Measurements from ENCODE around the gene HNRNPDL. TPM values are rescaled to one million over a fixed set of nuclear protein-coding genes. Genes with fewer than 3 reads are reported as not detected.

Gene HNRNPDL
- total RNA-seq, 4 donors from 2014 or later = 135 to 227 (median 154) TPM

DNA sequence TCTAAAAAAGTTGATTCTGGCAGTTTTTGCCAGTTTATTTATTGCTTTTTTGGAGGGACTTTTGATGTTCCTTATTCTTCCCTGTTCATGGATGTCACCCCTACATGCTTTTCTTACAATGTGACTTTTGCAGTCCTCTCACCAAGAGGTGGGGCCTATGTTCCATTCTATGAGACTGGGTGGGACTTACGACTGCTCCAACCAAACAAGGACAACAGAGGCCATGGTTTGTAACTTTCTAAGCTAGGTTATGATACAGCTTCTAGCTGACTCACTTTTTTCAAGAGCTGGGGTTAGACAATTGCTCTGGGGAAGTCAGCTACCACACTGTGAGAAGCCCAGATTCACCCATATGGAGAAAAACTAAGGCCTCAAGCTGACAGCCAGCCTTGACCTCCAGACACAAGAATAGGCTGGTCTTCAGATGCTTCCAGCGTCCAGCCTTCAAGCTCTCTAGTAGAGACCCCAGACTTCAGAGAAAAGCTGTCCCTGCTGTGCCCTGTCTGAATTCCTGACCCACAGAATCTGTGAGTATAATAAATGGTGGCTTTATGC, 39.6 kb upstream of the HNRNPDL start:
- TF ChIP-seq POLR2AphosphoS5 (IDR thresholded peaks at IDR 0.05) (no peak), POLR2A (IDR thresholded peaks at IDR 0.05; ENCODE audit: low read depth) (no peak), EP300 (IDR thresholded peaks at IDR 0.05) (no peak)
- TF ChIP-seq, protein P1, sequence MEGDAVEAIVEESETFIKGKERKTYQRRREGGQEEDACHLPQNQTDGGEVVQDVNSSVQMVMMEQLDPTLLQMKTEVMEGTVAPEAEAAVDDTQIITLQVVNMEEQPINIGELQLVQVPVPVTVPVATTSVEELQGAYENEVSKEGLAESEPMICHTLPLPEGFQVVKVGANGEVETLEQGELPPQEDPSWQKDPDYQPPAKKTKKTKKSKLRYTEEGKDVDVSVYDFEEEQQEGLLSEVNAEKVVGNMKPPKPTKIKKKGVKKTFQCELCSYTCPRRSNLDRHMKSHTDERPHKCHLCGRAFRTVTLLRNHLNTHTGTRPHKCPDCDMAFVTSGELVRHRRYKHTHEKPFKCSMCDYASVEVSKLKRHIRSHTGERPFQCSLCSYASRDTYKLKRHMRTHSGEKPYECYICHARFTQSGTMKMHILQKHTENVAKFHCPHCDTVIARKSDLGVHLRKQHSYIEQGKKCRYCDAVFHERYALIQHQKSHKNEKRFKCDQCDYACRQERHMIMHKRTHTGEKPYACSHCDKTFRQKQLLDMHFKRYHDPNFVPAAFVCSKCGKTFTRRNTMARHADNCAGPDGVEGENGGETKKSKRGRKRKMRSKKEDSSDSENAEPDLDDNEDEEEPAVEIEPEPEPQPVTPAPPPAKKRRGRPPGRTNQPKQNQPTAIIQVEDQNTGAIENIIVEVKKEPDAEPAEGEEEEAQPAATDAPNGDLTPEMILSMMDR (IDR thresholded peaks at IDR 0.05) = no peak
- no peaks in the 10 kb centered on the region for H3K27me3 ChIP-seq
- no peaks in the 10 kb centered on the region for H3K4me1 ChIP-seq
- peak; percentile 78 for DNase-seq (ENCODE audit: extremely low spot score)
- H3K36me3 ChIP-seq = no peaks in the 10 kb centered on the region
- 88% methylated on average over 2 of the region's 2 CpGs for WGBS
- no peak overlapping the region for H3K27ac ChIP-seq (replicated peaks in 1 of 4)
- no peak overlapping the region for H3K4me3 ChIP-seq
- intact Hi-C loops (cut with DNase I) = loop anchor here (10.0 kb wide), 1 partner anchor 265 kb away; no protein-coding TSS in a partner anchor
- no peaks in the 10 kb centered on the region for H3K9me3 ChIP-seq

DNA sequence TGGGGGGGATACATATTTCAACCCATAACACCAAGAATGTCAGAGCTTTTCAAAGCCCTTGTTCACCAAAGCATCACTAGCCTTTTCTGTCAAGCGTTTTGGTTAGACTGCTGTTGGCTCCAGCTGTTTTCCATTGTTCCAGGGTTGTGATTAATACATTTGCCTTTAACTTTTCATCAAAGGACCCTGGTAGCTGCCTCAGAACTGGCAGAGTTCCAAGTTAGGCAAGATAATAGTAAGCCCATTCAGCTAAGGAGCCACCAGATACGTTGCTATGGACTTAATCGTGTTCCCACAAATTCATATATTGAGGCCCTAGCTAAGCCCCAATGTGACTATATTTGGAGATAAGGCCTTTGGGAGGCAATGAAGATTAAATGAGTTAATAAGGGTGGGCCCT, 37.2 kb upstream of the HNRNPDL start:
- H3K36me3 ChIP-seq = no peaks in the 10 kb centered on the region
- no peaks in the 10 kb centered on the region for H3K27me3 ChIP-seq
- WGBS = 60% methylated on average over 3 of the region's 3 CpGs
- H3K4me3 ChIP-seq = no peak overlapping the region
- intact Hi-C loops (cut with DNase I) = loop anchor here (10.0 kb wide), 1 partner anchor 267 kb away; no protein-coding TSS in a partner anchor
- TF ChIP-seq POLR2A (IDR thresholded peaks at IDR 0.05; ENCODE audit: low read depth) (no peak), EP300 (IDR thresholded peaks at IDR 0.05) (no peak), POLR2AphosphoS5 (IDR thresholded peaks at IDR 0.05) (no peak)
- TF ChIP-seq, protein P1 (IDR thresholded peaks at IDR 0.05) = no peak
- no peak for DNase-seq (ENCODE audit: extremely low spot score)
- peaks cover 0 to 13% (median 8%) of the 10 kb centered on the region in 4 donors for H3K4me1 ChIP-seq
- H3K27ac ChIP-seq (replicated peaks in 1 of 4) = no peak overlapping the region
- H3K9me3 ChIP-seq = no peaks in the 10 kb centered on the region

DNA sequence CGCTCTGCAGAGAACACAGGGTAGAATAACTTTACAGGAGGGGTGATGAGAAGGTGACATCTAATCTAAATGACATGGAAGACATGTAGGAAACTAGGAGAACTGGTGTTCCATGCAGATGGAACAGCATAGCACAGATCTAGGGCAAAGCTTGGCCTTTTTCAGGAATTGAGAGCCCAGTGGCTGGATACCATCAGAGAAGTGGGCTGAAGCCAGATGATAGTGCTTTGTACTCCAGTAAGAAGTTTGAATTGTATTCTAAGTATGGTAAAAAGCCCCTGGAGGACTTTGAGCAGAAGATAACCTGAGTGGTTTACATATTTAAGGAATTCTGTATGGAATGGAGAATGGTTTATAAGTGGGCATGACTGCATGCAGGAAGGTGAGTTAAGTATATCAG, 33.0 kb upstream of the HNRNPDL start:
- H3K4me3 ChIP-seq = no peak overlapping the region
- WGBS = 97% methylated on average over 1 of the region's 1 CpG
- H3K4me1 ChIP-seq = peaks cover 0 to 18% (median 13%) of the 10 kb centered on the region in 4 donors
- TF ChIP-seq, protein P1 (IDR thresholded peaks at IDR 0.05) = no peak
- no peak for TF ChIP-seq POLR2AphosphoS5 (IDR thresholded peaks at IDR 0.05)
- no peak for TF ChIP-seq EP300 (IDR thresholded peaks at IDR 0.05)
- H3K27me3 ChIP-seq = no peaks in the 10 kb centered on the region
- peaks cover 0 to 30% (median 17%) of the 10 kb centered on the region in 4 donors for H3K36me3 ChIP-seq
- peak; percentile 39 for DNase-seq (ENCODE audit: extremely low spot score)
- no peaks in the 10 kb centered on the region for H3K9me3 ChIP-seq
- intact Hi-C loops (cut with DNase I) = loop anchor here (5.0 to 10.0 kb wide), 3 partner anchors 272 to 819 kb away; partner anchors contain the start of genes COQ2 and SCD5
- no peak overlapping the region for H3K27ac ChIP-seq (replicated peaks in 1 of 4)

DNA sequence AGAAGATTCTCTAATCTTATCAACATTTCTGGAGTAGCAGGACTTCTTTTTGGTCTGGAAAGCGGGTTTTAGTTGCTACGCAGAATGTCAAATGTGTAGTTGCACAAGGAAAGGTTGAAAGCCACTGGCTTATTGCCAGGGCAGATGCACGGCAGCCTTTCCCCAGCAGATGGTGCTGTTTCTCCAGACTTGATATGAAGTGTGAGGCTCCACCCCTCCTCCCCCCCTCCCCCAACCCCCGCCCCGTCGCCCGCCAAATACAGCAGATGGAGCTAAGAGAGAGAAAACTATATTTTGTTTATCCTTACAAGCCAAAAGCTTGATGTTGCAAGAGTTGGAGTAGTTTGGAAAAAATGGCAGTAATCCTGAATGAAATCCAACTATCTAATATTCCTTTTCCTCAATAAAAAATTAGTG, 32.2 kb upstream of the HNRNPDL start:
- 5% methylated on average over 7 of the region's 7 CpGs for WGBS

More for the DNA sequence above, 32.2 kb upstream of the HNRNPDL start:
- DNase-seq (ENCODE audit: extremely low spot score) = peak; percentile 99
- H3K27me3 ChIP-seq = no peaks in the 10 kb centered on the region
- H3K4me1 ChIP-seq = peaks cover 0 to 18% (median 13%) of the 10 kb centered on the region in 4 donors
- TF ChIP-seq EP300 (IDR thresholded peaks at IDR 0.05) (no peak), POLR2A (IDR thresholded peaks at IDR 0.05; ENCODE audit: low read depth) (no peak), POLR2AphosphoS5 (IDR thresholded peaks at IDR 0.05) (peak; percentile 41 to 69)
- TF ChIP-seq, protein P1 (IDR thresholded peaks at IDR 0.05) = peak; percentile 77 to 96 (median 95)
- intact Hi-C loops (cut with DNase I) = loop anchor here (5.0 to 10.0 kb wide), 3 partner anchors 272 to 820 kb away; partner anchors contain the start of genes COQ2 and SCD5
- H3K36me3 ChIP-seq = peaks cover 1 to 38% (median 24%) of the 10 kb centered on the region in 4 donors
- no peaks in the 10 kb centered on the region for H3K9me3 ChIP-seq
- H3K4me3 ChIP-seq = no peak overlapping the region
- peak overlapping the region in 3 of 4 donors; percentile 8 to 44 (median 16) for H3K27ac ChIP-seq (replicated peaks in 1 of 4)

Measured in esophagus muscularis mucosa (tissue), 4 donors.